Sciatic nerve (tissue), 2 donors: ENCODE measurements around the gene NTSR1. TPM values are rescaled to one million over a fixed set of nuclear protein-coding genes. Genes with fewer than 3 reads are reported as not detected.

Experiments
- ATAC-seq: fragments of 200-7000 bp; cut with Tn5 transposase; one replicate; pipeline ENCODE4 v1.9.1; 2020; ENCODE audit warnings: mild to moderate bottlenecking, moderate library complexity
- DNase-seq: peaks from one replicate; pipeline ENCODE4 v3.0.0-alpha.2; 2020; ENCODE audit warnings: low spot score
- intact Hi-C: fragments of 100-400 bp; cut with DNase I; formaldehyde crosslinking; loops from one replicate; pipeline ENCODE4 v1.14.2; 2022
- total RNA-seq: library from RNA; stranded (reverse); fragmentation: NEBNext Ultra II Directional; extraction: Animal tissue kit (Norgen Biotek cat#: 25700); gene quantifications from one replicate; pipeline ENCODE4 v1.2.1, GENCODE V29; 2021
- donor health status: DM: no; HTN: no; CAD: no.
- donor health status: DM: no; HTN: no; CAD: no.

The NTSR1 gene
- total RNA-seq, 1 donor from 2014 or later, result 0.09 TPM

DNA sequence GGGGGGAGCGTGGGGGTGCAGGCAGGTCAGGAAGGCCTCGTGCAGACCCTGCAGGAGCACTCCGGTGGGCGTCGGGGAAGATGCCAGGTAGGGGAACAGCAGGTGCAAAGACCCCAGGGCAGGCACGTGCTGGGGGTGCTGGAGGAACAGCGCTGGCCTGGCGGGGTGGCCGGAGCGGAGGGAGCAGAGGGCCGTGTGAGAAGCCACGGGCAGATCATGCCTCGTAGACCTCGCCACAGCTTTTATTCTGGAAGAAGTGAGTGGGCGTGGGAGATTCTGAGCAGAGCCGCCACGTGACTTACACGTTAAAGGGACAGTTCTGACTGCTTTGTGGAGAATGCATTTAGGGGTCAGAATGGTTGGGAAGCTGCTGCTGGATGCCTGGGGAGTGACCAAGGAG lies 9.3 kb downstream of the NTSR1 start:
- DNase-seq, result no peak
- intact Hi-C loops, result no loop called here
- no peak for ATAC-seq

DNA sequence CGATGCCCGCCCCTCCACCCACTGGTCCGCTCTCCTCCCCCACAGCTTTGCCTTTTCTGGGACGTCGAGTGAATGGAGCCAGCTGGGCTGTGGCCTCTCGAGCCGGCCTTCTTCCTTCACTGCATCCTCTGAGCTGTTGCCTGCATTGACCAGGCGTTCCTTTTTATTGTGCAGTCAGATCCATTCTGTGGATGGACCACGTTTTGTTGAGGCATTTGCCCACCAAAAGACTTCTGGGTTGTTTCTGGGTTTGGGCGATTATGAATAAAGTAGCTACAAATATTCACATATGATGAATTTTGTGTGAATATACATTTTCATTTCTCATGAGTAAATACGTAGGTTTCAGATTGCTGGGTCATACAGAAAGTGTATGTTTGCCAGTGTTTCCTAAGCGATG lies 9.9 kb downstream of the NTSR1 start:
- no peak for DNase-seq
- intact Hi-C loops, result no loop called here
- ATAC-seq, result no peak

DNA sequence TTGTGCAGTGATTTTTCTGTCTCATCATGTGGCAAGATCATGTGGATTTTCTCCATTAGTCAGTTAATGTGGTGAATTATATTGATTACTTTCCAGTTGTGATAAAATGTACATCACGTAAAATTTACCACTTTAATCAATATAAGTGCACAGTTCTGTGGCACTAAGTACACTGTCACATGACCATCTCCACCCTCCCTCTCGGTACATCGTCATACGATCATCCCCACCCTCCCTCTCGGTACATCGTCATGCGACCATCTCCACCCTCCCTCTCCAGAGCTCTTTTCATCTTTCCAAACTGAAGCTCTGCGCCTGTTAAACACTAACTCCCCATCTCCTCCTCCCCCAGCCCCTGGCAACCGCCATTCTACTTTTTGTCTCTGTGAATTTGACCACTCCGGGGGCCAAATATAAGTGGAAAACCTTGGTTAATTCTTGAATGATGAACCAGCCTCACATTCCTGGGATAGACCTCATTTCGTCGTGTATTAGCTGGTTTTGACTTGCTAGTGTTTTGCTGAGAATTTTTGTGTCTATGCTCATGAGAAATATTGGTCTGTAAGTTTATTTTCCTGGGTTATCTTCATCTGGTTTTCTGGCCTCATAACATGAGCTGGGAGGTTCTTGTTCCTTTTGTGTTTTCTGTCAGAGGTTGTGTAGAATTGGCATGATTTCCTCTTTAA lies 10.8 kb downstream of the NTSR1 start:
- no peak for DNase-seq
- no peak for ATAC-seq
- intact Hi-C loops, result no loop called here

DNA sequence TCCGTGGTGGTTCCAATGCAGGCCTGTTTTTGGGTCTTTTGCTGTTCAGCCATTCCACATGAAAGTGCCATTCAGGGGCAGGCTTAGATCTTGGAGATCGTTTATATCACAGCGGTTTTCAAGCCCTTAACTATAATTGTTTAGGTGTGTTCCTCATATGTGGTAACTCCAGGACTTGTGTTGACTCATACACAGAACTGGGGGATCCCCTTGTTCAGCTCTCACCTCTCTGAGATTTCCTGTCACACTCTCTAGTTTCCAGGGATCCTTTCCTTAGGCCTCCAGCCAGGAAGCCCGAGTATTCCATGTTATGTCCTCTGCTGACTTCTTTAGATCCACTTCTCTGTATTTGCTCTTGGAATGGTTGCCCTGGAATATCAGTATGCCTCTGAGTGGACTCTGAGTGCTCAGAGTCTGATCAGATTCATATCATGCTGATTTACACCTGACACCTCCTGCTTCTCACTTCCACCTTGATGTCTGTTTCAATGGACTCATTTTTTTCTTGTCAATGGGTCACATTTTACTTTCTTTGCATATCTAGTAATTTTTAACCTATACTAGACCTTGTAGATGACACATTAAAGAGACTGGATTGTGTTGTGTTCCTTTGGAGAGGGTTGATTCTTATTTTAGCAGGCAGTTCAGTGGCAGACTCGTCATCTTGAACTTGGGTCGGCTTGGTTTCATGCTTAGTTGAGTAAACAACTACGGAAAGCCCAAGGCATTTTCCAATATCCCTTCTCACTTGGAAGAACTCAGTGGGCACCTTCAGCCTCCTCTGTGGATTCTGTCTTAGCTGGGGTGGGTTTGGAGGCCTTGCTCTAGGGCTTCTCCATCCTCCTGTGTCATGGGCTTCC lies 13.1 kb downstream of the NTSR1 start:
- DNase-seq, result no peak
- intact Hi-C loops, result no loop called here
- ATAC-seq, result no peak

DNA sequence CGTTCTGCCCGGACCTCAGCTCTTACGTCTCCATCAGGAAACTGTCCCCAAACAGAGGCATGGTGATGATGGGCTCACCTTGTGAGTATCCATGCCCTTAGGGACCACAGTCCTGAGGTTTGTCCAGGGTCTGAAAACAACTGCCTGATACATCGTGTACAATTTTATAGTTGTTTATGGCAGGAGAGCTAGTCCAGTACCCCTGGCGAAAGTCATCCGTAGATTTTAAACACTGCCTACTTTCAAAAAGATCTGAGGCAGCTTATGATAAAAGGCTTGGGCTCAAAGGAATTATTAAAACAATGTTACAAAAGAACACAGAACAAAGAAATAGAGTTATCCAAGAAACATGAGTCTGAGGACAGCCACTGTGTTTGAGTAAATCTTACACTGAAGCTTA lies 14.0 kb downstream of the NTSR1 start:
- intact Hi-C loops, result no loop called here
- DNase-seq, result no peak
- no peak for ATAC-seq

DNA sequence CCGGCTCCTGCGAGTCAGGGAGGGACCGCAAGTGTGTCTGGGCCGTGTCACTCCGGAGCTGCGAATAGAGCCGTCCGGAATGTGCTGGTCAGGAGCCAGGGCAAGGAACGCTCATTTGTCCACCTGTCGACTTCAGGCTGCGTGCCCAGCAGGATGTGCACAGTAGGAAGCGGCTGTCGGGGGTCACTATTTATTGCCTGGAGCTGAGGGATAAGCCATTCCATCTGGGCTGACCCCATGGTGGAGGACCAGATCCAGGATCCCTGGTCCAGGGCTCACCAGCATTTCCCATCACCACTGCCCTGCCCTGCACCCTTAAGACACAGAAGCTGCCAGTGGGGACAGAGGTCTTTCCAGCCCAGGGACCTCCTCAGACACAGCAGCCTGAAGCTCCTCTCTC lies 14.7 kb downstream of the NTSR1 start:
- intact Hi-C loops, result no loop called here
- DNase-seq, result no peak
- ATAC-seq, result no peak

DNA sequence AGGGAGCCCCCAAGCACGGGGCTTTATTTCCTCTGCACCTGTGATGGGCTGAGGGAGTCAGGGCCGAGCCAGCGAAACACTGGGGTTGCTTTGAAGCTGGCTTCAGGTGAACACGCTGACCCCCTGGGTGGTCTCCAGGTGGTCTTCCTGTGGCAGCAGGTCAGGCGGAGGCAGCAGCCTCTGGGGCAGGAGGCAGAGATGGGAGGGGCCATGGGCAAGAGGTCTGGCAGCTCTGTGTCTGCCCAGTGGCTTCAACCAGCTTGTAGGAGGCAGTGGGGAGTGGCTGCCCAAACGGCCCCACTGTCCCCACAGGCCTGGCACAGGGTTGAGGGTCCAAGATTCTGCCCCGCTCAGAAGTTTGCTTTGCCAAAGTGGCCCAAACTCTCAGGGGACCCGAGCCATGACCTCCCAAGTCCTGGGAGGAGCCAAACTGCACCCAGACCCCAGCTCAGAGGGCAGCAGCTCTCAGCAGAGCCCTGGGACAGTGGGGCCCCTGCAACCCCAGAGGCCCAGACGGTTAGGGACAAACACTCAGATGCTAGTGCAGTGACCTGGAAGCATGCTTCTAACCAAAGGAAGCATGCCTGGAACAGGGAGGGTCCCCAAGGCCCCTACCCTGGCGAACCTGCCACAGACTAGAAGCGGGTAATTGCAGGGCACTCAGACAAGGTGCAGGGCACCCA lies 15.3 kb downstream of the NTSR1 start:
- intact Hi-C loops, result no loop called here
- DNase-seq (no peak), ATAC-seq (no peak)

DNA sequence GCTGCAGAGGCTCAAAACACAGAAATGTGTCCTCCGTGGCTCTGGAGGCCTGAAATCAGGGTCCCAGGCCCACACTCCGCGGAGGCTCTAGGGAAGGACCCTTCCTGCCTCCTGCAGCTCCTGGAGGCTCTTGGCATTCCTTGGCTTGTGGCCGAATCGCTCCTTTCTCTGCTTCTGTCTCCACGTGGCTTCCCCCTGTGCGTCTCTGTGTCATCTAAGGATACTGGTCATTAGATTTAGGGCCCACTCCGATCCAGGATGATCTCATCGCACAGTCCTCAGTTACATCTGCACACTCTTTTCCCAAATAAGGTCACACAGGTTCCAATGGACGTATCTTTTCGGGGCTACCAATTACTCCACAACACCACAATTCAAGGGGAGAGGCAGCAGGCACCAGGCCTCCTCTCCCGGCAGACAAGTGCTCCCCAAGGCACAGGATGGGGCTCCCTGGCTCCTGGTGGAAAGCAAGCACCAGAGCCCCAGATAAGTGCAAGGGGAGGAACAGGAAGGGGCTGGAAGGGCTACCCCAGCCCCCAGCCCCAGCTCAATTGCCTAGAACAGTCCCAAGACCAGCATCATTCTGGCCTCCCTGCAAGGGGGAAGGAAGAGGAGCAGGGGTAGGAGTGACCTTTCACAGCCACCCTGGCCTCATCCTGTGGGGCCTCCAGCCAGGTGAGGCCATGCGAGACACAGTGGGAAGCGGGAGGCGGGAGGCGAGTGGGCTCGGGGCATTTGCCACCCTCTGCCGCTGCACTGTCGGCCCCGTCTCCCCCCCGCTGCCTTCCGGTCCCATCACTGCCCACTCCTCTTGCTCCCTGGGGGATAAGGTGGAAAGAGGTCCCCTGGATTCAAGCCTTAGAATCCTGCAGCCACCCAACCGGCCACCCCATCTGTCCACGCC lies 16.3 kb downstream of the NTSR1 start:
- no peak for DNase-seq
- intact Hi-C loops, result no loop called here
- ATAC-seq, result no peak

DNA sequence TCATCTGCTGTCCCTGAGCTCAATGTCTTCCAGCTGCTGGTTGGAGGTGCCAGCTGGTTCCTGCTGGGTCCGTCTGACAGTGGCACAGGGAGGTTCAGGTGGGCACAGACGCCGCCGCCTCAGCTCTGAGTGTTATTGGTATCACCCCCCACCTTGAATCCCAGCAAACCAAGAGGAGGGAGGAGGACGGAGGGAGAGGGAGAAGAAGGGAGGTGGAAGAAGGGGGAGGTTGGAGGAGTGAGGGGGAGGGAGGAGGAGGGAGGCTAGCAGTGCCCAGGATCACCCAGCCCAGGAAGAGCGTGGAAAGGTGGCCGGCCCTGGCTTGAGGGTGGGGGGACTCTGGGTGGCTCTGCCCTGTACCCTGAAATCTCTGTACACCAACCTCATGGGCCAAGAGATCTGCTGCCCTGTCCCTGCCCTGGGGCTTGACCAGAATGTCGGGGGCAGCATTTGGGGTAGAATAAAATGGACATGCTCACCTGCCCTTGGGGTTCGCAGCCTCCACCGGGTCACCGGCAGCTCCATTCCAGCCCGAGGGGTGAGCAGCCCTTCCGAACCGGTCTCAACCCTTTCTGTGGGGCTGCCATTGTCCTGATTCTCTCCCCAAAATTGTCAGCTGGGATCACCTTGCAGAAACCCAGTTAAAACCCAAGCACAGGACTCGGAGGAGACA lies 17.1 kb downstream of the NTSR1 start:
- intact Hi-C loops, result no loop called here
- DNase-seq, result no peak
- no peak for ATAC-seq

DNA sequence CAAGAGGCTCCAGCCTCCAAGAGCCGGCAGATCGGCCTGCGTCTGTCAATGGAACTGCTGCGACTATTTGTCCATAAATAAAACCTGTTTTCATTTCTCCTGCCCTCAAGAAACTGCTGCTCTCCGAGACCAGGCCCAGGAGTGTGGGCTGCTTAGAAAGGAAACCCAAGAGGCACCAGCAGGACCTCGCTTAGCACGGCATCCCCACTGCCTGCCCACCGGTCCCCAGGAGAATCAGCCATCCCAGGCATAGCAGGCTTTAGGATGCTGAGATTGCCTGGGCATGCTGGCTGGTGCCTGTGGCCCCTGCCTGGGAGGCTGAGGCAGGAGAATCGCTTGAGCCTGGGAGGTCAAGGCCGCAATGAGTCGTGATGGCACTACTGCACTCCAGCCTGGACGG lies 17.6 kb downstream of the NTSR1 start:
- intact Hi-C loops, result no loop called here
- DNase-seq (no peak), ATAC-seq (no peak)

DNA sequence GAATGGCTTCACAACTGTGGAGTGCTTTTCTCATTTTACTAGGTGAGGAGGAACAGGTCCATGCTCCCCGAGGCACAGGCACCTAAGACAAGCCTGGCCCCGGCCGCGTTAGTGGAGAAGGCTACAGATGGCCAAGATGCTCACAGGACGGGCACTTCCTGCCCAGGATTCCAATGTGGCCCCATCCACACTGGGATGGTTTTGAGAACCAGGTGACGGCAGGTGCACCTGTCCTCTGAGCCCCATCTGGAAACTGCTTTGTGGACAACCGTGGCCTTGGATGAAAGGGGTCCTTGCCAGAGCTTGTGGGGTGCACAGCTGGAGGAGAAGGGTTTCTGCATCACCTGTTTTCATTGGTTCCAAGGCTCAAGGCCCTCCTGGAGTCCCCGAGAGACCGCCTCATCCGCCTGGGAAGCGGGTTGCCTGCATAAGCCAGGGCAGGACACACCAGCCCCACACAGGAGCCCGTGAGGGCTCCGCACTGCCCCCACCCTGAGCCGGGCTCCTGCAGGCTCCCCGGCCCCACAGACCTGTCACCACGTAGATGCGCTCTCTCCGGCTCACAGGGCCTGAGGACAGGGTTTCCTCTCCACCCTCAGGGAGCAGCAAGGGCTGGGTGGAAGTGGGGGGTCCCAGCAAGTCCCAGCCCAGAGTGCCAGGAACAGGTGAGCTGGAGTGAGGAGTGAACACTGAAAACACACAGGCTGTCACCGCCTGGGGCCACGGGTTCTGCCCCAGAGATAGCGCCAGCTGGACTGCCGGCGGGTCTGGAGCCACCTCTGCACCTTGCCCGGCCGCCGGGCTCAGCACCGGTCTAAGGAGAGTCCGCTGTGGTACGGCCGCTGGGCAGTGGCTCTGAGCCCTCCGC lies 18.3 kb downstream of the NTSR1 start:
- DNase-seq, result no peak
- ATAC-seq, result no peak
- intact Hi-C loops, result no loop called here

DNA sequence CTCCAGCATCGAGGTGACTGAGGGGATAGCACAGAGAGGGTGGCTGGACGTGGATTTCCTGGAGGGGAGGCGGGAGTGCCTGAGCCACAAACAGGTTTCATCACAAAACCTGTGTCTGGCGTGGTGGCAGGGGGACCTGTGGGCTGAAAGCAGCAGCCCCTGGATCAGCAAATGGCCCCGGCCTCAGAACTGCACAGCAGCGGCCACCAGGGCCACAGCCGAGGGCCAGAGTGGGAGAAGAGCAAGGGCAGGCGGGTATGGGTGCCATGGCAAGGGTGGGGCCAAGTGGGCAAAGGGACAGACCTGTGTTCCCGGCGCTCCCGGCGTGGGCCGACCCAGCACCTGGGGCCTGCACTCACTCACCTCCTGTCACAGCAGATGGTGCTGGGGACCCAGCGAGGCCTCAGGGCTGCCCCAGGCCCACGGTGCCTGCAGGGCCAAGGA lies 19.0 kb downstream of the NTSR1 start:
- intact Hi-C loops, result no loop called here
- DNase-seq (no peak), ATAC-seq (no peak)

DNA sequence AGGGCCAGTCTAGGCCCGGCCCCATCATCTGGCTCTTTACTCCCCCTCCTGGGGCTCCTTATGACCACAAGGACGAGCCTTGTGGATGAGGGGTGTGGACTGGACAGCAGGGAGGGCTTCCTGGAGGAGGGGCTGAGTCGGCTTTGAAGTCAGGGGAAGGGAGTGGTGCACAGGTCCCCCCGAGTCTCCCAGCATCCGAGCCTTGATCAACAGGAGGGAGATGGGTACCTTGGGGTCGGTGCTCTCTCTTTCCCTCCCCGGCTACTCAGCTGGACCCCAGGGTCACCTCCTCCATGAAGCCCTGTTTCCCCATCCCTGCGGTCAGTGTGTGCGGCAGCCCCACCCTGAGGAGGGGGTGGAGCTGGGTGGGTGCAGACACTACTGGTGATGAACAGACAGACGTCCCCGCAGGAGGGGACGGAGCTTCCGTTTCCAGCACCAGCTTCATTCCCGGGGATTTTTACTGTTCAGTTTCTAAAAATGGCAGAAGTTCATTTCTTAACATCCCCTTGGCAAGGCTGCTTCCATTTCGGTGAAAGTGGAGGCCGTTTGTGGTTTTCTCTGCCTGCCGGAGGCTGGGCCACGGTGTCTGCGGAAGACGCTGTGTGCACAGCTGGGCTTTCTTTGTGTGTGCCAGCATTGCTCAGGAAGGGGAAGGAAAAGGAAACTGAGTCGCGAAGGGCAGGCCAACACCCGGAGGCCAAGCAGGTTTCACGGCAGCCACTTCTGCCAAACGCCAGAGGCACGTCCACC lies 19.6 kb downstream of the NTSR1 start:
- no peak for ATAC-seq
- intact Hi-C loops, result no loop called here
- DNase-seq, result no peak

DNA sequence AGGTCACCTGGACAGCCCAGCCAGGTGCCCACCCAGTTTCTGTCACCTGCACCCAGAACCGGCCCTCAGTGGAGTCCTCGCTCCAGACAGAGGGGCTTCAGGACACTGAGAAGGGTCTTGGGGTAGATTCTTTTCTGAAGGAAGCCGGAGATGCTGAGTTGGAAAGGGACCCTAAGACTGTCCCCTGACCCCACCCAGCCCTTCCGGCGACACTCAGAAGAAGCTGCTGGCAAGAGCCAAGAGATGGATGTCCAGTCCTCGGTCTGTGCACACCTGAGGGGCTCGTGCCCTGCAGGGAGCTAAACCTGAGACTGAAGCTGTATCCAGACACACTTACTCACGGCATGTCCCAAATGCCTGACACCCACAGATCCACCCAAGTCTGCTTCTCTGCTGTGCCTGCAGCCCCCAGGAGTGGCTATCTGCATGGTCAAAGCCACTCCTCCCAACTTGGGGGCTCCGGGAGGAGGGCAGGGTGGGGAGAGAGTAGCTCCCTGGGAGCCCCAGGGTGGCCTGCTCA lies 20.2 kb downstream of the NTSR1 start:
- no peak for DNase-seq
- no peak for ATAC-seq
- intact Hi-C loops, result no loop called here

DNA sequence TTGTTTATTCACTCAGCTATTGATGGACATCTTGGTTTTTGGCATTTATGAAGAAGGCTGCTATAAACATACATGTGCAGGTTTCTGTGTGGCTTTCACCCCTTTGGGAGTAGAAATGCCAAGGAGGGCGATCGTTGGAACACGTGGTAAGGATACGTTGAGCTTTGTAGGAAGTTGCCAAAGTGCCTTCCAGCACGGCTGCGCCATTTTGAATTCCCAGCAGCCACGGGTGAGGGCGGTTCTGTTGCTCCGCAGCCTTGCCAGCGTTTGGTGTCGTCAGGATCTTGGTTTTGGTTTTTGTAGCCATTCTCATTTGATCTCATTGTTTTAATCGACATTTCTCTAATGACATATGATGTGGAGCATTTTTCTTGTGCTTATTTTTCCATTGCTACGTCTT lies 21.8 kb downstream of the NTSR1 start:
- DNase-seq (no peak), ATAC-seq (no peak)
- intact Hi-C loops, result no loop called here

DNA sequence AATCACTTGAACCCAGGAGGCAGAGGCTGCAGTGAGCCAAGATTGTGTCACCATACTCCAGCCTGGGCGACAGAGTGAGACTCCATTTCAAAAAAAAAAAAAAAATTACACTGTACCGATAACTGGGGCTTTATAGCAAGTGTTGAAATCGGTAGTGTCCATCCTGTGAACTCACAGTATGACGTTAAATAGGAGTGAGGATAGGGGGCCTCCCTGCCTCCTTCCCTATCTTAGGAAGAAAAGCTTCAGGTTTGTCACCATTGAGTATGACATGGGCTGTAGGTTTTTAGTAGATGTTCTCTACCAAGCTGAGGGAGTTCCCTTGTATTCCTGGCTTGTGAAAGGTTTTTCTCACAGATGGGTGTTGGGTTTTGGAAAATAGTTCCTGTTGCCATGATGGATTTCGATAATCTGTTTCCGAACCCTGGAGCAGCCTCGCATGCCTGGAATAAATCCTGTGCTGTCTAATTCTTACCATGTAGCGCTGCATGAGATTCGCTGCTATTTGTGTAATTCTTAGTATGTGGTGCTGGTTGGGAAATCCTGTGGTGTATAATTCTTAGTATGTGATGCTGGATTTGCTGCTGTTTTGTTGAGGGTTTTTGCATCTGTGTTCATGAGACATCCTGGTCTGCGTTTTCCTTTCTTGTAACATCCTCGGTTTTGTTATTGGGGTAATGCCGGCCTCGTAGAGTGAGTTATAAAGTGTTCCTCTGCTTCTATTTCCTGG lies 23.6 kb downstream of the NTSR1 start:
- no peak for DNase-seq
- no peak for ATAC-seq
- intact Hi-C loops, result no loop called here
